ENCODE data around the gene EEIG2. TPM values are rescaled to one million over a fixed set of nuclear protein-coding genes. Genes with fewer than 3 reads are reported as not detected.

Gene EEIG2
- total RNA-seq, 1 donor from 2014 or later: 1.3 TPM

DNA sequence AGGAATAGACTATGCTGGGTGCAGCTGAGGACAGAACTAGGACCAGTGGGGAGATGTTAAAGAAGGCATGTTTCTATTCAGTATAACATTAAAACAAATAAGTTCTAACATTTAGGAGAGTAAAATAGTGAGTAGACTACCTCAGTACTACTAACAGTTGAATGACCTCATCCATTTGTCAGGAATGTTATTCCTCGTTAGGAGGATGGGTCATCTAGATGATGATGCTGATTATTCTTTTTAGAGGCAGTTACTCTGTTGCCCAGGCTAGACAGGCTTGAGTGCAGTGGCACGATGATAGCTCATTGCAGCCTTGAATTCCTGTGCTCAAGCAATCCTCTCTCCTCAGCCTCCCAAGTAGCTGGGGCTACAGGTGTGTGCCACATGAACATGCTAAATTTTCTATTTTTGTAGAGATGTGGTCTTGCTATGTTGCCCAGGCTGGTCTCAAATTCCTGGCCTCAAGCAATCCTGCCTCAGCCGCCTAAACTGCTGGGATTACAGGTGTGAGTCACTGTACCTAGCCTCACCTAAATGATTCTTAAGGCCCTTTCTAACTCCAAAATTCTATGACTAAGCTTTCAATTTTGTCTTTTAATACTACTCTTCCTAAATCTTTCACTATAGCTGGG, 9.3 kb downstream of the EEIG2 start:
- no peak for FAIRE-seq
- no peaks in the 10 kb centered on the region for H3K36me3 ChIP-seq (ENCODE audit: control insufficient read depth, insufficient read depth, low read length)
- no peak overlapping the region for H3K4me3 ChIP-seq (ENCODE audit: low read depth, low read length)
- TF ChIP-seq, protein P1, sequence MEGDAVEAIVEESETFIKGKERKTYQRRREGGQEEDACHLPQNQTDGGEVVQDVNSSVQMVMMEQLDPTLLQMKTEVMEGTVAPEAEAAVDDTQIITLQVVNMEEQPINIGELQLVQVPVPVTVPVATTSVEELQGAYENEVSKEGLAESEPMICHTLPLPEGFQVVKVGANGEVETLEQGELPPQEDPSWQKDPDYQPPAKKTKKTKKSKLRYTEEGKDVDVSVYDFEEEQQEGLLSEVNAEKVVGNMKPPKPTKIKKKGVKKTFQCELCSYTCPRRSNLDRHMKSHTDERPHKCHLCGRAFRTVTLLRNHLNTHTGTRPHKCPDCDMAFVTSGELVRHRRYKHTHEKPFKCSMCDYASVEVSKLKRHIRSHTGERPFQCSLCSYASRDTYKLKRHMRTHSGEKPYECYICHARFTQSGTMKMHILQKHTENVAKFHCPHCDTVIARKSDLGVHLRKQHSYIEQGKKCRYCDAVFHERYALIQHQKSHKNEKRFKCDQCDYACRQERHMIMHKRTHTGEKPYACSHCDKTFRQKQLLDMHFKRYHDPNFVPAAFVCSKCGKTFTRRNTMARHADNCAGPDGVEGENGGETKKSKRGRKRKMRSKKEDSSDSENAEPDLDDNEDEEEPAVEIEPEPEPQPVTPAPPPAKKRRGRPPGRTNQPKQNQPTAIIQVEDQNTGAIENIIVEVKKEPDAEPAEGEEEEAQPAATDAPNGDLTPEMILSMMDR (IDR thresholded peaks at IDR 0.05; ENCODE audit: insufficient read depth, low read length, severe bottlenecking): no peak
- no peaks in the 10 kb centered on the region for H3K27me3 ChIP-seq (ENCODE audit: control insufficient read depth, insufficient read depth, low read length)
- DNase-seq (ENCODE audit: low read depth): no peak

DNA sequence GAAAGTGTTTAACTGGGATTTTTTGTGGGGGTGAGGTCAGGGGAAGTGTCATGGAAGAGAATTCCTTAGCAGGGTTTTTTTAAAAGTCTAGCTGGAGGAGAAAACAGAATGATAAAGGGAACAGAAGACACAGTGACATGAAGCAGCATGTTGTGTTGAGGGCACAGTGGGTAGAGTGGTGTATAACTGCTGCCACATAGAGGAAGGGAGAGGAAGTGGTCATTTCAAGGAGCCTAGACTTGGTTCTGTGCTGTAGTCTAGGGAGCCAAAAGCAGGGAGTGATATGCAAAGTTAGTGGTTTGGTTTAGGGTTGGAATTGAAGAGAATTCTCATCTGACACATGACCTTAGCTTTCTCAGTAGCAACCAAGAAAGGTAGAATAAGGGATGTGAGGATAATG, 10.2 kb downstream of the EEIG2 start:
- TF ChIP-seq, protein P1 (IDR thresholded peaks at IDR 0.05; ENCODE audit: insufficient read depth, low read length, severe bottlenecking): peak; percentile 70
- no peaks in the 10 kb centered on the region for H3K27me3 ChIP-seq (ENCODE audit: control insufficient read depth, insufficient read depth, low read length)
- DNase-seq (ENCODE audit: low read depth) (peak; percentile 59), FAIRE-seq (no peak)
- H3K36me3 ChIP-seq (ENCODE audit: control insufficient read depth, insufficient read depth, low read length): no peaks in the 10 kb centered on the region
- H3K4me3 ChIP-seq (ENCODE audit: low read depth, low read length): no peak overlapping the region

DNA sequence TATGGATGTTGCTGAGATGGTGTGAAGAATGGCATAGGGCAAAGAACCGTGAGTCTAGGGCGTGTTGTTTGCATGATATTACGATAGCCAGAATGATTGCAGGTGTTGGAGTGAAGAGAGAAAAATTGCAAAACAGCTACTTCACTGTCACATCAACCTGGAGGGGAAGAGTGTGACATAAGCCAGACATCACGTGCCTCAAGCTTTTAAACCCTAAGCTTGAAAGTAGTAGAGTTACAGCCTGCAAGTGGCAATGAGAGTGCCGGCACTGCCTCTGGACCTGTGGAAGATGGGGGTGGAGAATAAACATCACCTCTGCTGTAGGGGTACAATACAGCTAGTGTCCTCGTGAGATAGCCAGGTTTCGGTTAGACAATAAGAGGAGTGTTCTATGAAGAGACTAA, 11.1 kb downstream of the EEIG2 start:
- no peak for DNase-seq (ENCODE audit: low read depth)
- H3K36me3 ChIP-seq (ENCODE audit: control insufficient read depth, insufficient read depth, low read length): no peaks in the 10 kb centered on the region
- no peaks in the 10 kb centered on the region for H3K27me3 ChIP-seq (ENCODE audit: control insufficient read depth, insufficient read depth, low read length)
- no peak for FAIRE-seq
- H3K4me3 ChIP-seq (ENCODE audit: low read depth, low read length): no peak overlapping the region
- TF ChIP-seq, protein P1 (IDR thresholded peaks at IDR 0.05; ENCODE audit: insufficient read depth, low read length, severe bottlenecking): no peak

DNA sequence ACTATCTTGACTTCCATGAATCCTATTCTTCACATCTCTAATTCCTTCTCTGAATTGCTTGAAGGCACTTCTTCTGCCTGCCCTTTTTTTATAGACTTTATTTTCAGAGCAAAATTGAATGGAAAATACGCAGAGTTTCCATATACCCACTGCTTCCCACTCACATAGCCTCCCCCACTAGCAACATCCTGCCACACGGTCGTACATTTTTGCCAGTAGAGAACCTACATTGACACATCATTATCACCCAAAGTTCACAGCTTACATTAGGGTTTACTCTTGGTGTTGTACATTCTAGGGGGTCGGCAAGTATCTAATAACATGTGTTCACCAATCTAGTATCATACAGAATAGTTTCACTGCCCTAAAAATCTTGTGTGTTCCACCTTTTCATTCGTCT, 12.3 kb downstream of the EEIG2 start:
- Histone ChIP-seq H3K4me3 (ENCODE audit: low read depth, low read length) (no peak overlapping the region), H3K27me3 (ENCODE audit: control insufficient read depth, insufficient read depth, low read length) (no peaks in the 10 kb centered on the region), H3K36me3 (ENCODE audit: control insufficient read depth, insufficient read depth, low read length) (no peaks in the 10 kb centered on the region)
- TF ChIP-seq, protein P1 (IDR thresholded peaks at IDR 0.05; ENCODE audit: insufficient read depth, low read length, severe bottlenecking): no peak
- FAIRE-seq (no peak), DNase-seq (ENCODE audit: low read depth) (no peak)

DNA sequence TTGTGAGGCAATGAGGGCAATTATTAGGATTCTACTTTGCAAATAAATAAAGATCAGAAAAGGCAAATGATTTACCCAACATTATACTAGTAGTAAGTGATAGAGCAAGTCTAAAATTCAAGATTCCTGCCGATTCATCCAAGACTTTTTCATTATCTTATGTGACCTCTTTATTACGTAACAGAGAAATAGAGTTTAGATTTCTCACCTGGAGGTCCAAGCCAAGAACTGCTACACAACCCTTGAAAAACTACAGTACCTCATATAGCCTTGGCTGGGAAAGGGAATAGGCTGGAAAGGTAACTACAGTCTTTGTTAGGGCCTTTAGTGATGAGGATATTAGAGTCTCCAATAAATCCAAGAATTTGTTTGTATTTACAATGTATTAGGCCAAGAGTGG, 13.3 kb downstream of the EEIG2 start:
- Histone ChIP-seq H3K27me3 (ENCODE audit: control insufficient read depth, insufficient read depth, low read length) (no peaks in the 10 kb centered on the region), H3K4me3 (ENCODE audit: low read depth, low read length) (no peak overlapping the region), H3K36me3 (ENCODE audit: control insufficient read depth, insufficient read depth, low read length) (no peaks in the 10 kb centered on the region)
- FAIRE-seq (no peak), DNase-seq (ENCODE audit: low read depth) (no peak)
- TF ChIP-seq, protein P1 (IDR thresholded peaks at IDR 0.05; ENCODE audit: insufficient read depth, low read length, severe bottlenecking): no peak

DNA sequence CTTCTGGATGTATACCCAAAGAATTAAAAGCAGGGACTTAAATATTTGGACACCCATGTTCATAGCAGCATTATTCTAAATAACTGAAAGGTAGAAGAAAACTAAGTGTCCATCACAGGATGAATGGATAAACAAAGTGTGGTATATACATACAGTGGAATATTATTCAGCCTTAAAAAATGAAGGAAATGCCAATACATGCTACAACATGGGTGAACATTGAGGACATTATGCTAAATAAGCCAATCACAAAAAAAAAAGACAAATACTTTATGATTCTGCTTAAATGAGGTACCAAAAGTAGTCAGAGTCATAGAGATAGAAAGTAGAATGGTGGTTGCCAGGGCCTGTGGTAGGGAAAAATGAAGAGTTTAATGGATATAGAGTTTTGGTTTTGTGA, 14.1 kb downstream of the EEIG2 start:
- Histone ChIP-seq H3K27me3 (ENCODE audit: control insufficient read depth, insufficient read depth, low read length) (no peaks in the 10 kb centered on the region), H3K4me3 (ENCODE audit: low read depth, low read length) (no peak overlapping the region), H3K36me3 (ENCODE audit: control insufficient read depth, insufficient read depth, low read length) (no peaks in the 10 kb centered on the region)
- no peak for DNase-seq (ENCODE audit: low read depth)
- FAIRE-seq: no peak
- TF ChIP-seq, protein P1 (IDR thresholded peaks at IDR 0.05; ENCODE audit: insufficient read depth, low read length, severe bottlenecking): no peak
